H9 (cell line): Measurements from ENCODE around the gene POU2AF1. TPM values are rescaled to one million over a fixed set of nuclear protein-coding genes. Genes with fewer than 3 reads are reported as not detected.
"Not testable (repeated sequence)": the region's sequence is repeated elsewhere in the genome, so short reads cannot be mapped to it uniquely, and the experiment has no call there.

Source experiments
- DNase-seq: peaks from one replicate; pipeline ENCODE4 v3.0.0-alpha.2; 2017
- H2AFZ ChIP-seq: one replicate; pipeline ENCODE4 v1.6.1; 2013; ENCODE audit warnings: mild to moderate bottlenecking, low read length, control low read depth, moderate library complexity
- H2AK5ac ChIP-seq: 2 replicates; pipeline ENCODE4 v1.6.1; 2013; ENCODE audit warnings: low read length, control low read depth, mixed read lengths; ENCODE audit not compliant: insufficient read length
- H2BK120ac ChIP-seq: one replicate; pipeline ENCODE4 v1.6.1; 2013; ENCODE audit warnings: low read depth, mild to moderate bottlenecking, low read length, control low read depth, inconsistent platforms; ENCODE audit not compliant: poor library complexity, severe bottlenecking
- H2BK12ac ChIP-seq: 2 replicates; pipeline ENCODE4 v1.6.1; 2013; ENCODE audit warnings: low read length, control low read depth, mixed read lengths, low read depth; ENCODE audit not compliant: insufficient read length
- H2BK15ac ChIP-seq: 2 replicates; pipeline ENCODE4 v1.6.1; 2013; ENCODE audit warnings: low read depth, low read length, control low read depth
- H2BK20ac ChIP-seq: one replicate; pipeline ENCODE4 v1.6.1; 2013; ENCODE audit warnings: low read depth, mild to moderate bottlenecking, low read length, control low read depth, inconsistent platforms; ENCODE audit not compliant: poor library complexity, severe bottlenecking
- H2BK5ac ChIP-seq: 2 replicates; pipeline ENCODE4 v1.6.1; 2013; ENCODE audit warnings: low read length, control low read depth, mixed read lengths; ENCODE audit not compliant: insufficient read length
- H3K14ac ChIP-seq: 2 replicates; pipeline ENCODE4 v1.6.1; 2013; ENCODE audit warnings: low read length, control low read depth; ENCODE audit not compliant: insufficient read depth
- H3K18ac ChIP-seq: 2 replicates; pipeline ENCODE4 v1.6.1; 2013; ENCODE audit warnings: low read depth, mild to moderate bottlenecking, mixed read lengths, low read length, control low read depth; ENCODE audit not compliant: insufficient read length
- H3K23ac ChIP-seq: 2 replicates; pipeline ENCODE4 v1.6.1; 2013; ENCODE audit warnings: low read length, control low read depth, mixed read lengths, low read depth; ENCODE audit not compliant: insufficient read length
- H3K23me2 ChIP-seq: 2 replicates; pipeline ENCODE4 v1.6.1; 2013; ENCODE audit warnings: low read depth, mild to moderate bottlenecking, mixed read lengths, low read length, control low read depth; ENCODE audit not compliant: insufficient read length, poor library complexity, severe bottlenecking
- H3K27ac ChIP-seq: 2 replicates; pipeline ENCODE4 v1.5.1; 2013; ENCODE audit warnings: low read length, control low read depth, mixed read lengths, low read depth; ENCODE audit not compliant: insufficient read length
- H3K27me3 ChIP-seq: 2 replicates; pipeline ENCODE4 v1.6.1; 2013; ENCODE audit warnings: low read length, control low read depth, inconsistent platforms; ENCODE audit not compliant: insufficient read depth
- H3K4ac ChIP-seq: 2 replicates; pipeline ENCODE4 v1.6.1; 2013; ENCODE audit warnings: low read depth, mild to moderate bottlenecking, control low read depth, inconsistent platforms, low read length, moderate library complexity
- H3K4me1 ChIP-seq: 2 replicates; pipeline ENCODE4 v1.6.1; 2013; ENCODE audit warnings: low read length, control low read depth, inconsistent platforms; ENCODE audit not compliant: insufficient read depth
- H3K4me2 ChIP-seq: 2 replicates; pipeline ENCODE4 v1.6.1; 2013; ENCODE audit warnings: low read length, control low read depth, mixed read lengths; ENCODE audit not compliant: insufficient read length, insufficient read depth
- H3K56ac ChIP-seq: 2 replicates; pipeline ENCODE4 v1.6.1; 2013; ENCODE audit warnings: low read depth, mild to moderate bottlenecking, mixed read lengths, low read length, control low read depth; ENCODE audit not compliant: insufficient read length
- H3K79me1 ChIP-seq: 2 replicates; pipeline ENCODE4 v1.6.1; 2013; ENCODE audit warnings: low read depth, mild to moderate bottlenecking, moderate library complexity, low read length, control low read depth, inconsistent platforms; ENCODE audit not compliant: insufficient read depth, poor library complexity, severe bottlenecking
- H3K79me2 ChIP-seq: 2 replicates; pipeline ENCODE4 v1.6.1; 2013; ENCODE audit warnings: low read length, control low read depth, inconsistent platforms; ENCODE audit not compliant: insufficient read depth
- H3K9ac ChIP-seq: 2 replicates; pipeline ENCODE4 v1.6.1; 2013; ENCODE audit warnings: low read length, control low read depth, mixed read lengths; ENCODE audit not compliant: insufficient read length; ENCODE audit errors: extremely low read depth
- H3K9me3 ChIP-seq: one replicate; pipeline ENCODE4 v1.6.1; 2013; ENCODE audit warnings: low read depth, low read length, inconsistent platforms; ENCODE audit not compliant: control insufficient read depth
- H3T11ph ChIP-seq: one replicate; pipeline ENCODE4 v1.6.1; 2013; ENCODE audit warnings: mild to moderate bottlenecking, low read length, control low read depth, inconsistent platforms
- H4K20me1 ChIP-seq: one replicate; pipeline ENCODE4 v1.6.1; 2013; ENCODE audit not compliant: control insufficient read depth, insufficient read length, insufficient read depth
- H4K5ac ChIP-seq: 2 replicates; pipeline ENCODE4 v1.6.1; 2013; ENCODE audit warnings: low read depth, mild to moderate bottlenecking, mixed read lengths, low read length, control low read depth; ENCODE audit not compliant: insufficient read length
- H4K8ac ChIP-seq: replicated peaks from 2 replicates; pipeline ENCODE4 v1.6.1; 2013; ENCODE audit warnings: low read length, control low read depth, mixed read lengths, low read depth; ENCODE audit not compliant: insufficient read length
- H4K91ac ChIP-seq: 2 replicates; pipeline ENCODE4 v1.6.1; 2013; ENCODE audit warnings: low read depth, mild to moderate bottlenecking, moderate library complexity, mixed read lengths, low read length, control low read depth; ENCODE audit not compliant: insufficient read length
- H3K27ac Mint-ChIP-seq, 3 experiments: 2 replicates in 2 of 3; 3 replicates in 1 of 3; pipeline ENCODE4 v1.8.0; 2020 to 2021; ENCODE audit warnings: mixed read lengths in 3 of 3, mild to moderate bottlenecking in 1 of 3, moderate library complexity in 1 of 3
- H3K27me3 Mint-ChIP-seq: 2 replicates; pipeline ENCODE4 v1.8.0; 2021; ENCODE audit warnings: low read depth, mild to moderate bottlenecking, moderate library complexity, mixed read lengths
- H3K36me3 Mint-ChIP-seq, 3 experiments: 2 replicates in 2 of 3; 3 replicates in 1 of 3; pipeline ENCODE4 v1.8.0; 2020 to 2021; ENCODE audit warnings: low read depth in 3 of 3, mixed read lengths in 3 of 3; ENCODE audit not compliant: insufficient read depth in 1 of 3
- H3K4me1 Mint-ChIP-seq, 2 experiments: 2 replicates each; pipeline ENCODE4 v1.8.0; 2020; ENCODE audit warnings: mixed read lengths in 2 of 2
- H3K4me3 Mint-ChIP-seq, 2 experiments: 2 replicates in 1 of 2; 3 replicates in 1 of 2; pipeline ENCODE4 v1.8.0; 2020 to 2021; ENCODE audit warnings: mild to moderate bottlenecking in 2 of 2, mixed read lengths in 2 of 2, moderate library complexity in 1 of 2
- H3K9me3 Mint-ChIP-seq, 2 experiments: 2 replicates in 1 of 2; 3 replicates in 1 of 2; pipeline ENCODE4 v1.8.0; 2020; ENCODE audit warnings: mild to moderate bottlenecking in 2 of 2, mixed read lengths in 2 of 2, moderate library complexity in 1 of 2
- CTCF ChIP-seq: fragments of 200-600 bp; sonication (generic); conservative IDR thresholded peaks from 3 replicates; pipeline ENCODE4 v1.8.0; 2021; ENCODE audit warnings: antibody characterized with exemption, mild to moderate bottlenecking
- WGBS: extraction: QIAGEN DNeasy Blood & Tissue Kit; methylation state at CpG from one replicate; pipeline ENCODE4 v1.1.7; 2013; ENCODE audit warnings: missing lambda C conversion rate, low lambda C conversion rate, mixed read lengths; ENCODE audit not compliant: insufficient read length; ENCODE audit errors: extremely low coverage; 5-methylcytosine and 5-hydroxymethylcytosine counted together
- total RNA-seq: library from RNA; stranded (reverse); gene quantifications from 2 replicates; pipeline ENCODE4 v1.2.1, GENCODE V29; 2021

Gene POU2AF1
- total RNA-seq, 1 experiment from 2014 or later, result not detected

GRCh38 chr11:111320728-111321568 is 58.1 kb downstream of the POU2AF1 start:
- Histone ChIP-seq H3K23me2 (no peaks in the 10 kb centered on the region), H2BK120ac (no peak overlapping the region), H4K91ac (no peak overlapping the region), H3K9me3 (no peaks in the 10 kb centered on the region), H3K9ac (no peak overlapping the region), H3K4ac (no peak overlapping the region), H4K20me1 (no peaks in the 10 kb centered on the region), H4K5ac (no peak overlapping the region), H2BK20ac (no peak overlapping the region), H2BK5ac (no peak overlapping the region), H3K4me1 (no peaks in the 10 kb centered on the region), H2AFZ (no peak overlapping the region), H3K79me1 (no peaks in the 10 kb centered on the region), H2BK12ac (no peak overlapping the region), H3K23ac (no peak overlapping the region), H3T11ph (no peak overlapping the region), H3K4me2 (no peak overlapping the region), H3K27me3 (no peaks in the 10 kb centered on the region), H3K79me2 (no peaks in the 10 kb centered on the region), H3K27ac (no peak overlapping the region), H4K8ac (no peak overlapping the region), H2BK15ac (no peak overlapping the region), H2AK5ac (no peak overlapping the region), H3K14ac (no peak overlapping the region; the same call in 1 of the 2 replicates), H3K56ac (no peak overlapping the region), H3K18ac (no peak overlapping the region)
- no CpG with 5 or more reads among the region's 5 CpGs for WGBS
- H3K27ac Mint-ChIP-seq, result 0 out of 7 replicates have a peak overlapping the region, but pooled peaks of 1 of the 3 experiments have one; percentile 46
- peaks cover 2% of the 10 kb centered on the region; the same call in 1 of the 2 replicates for H3K27me3 Mint-ChIP-seq
- H3K4me1 Mint-ChIP-seq, result peaks cover 3 to 5% of the 10 kb centered on the region in 2 experiments; a peak in 3 of 4 replicates
- H3K9me3 Mint-ChIP-seq, result no peaks in the 10 kb centered on the region; a peak in 1 of 5 replicates
- no peak for TF ChIP-seq CTCF
- H3K4me3 Mint-ChIP-seq, result no peak overlapping the region
- no peak for DNase-seq
- no peaks in the 10 kb centered on the region for H3K36me3 Mint-ChIP-seq

GRCh38 chr11:111320199-111320598 is 58.9 kb downstream of the POU2AF1 start:
- not testable (repeated sequence) for H2AK5ac ChIP-seq, H3K4me3 Mint-ChIP-seq, H2BK120ac ChIP-seq, H4K20me1 ChIP-seq, H3K18ac ChIP-seq, H3K23ac ChIP-seq, H3K27ac Mint-ChIP-seq, H3K23me2 ChIP-seq, H2BK15ac ChIP-seq, H3K27me3 Mint-ChIP-seq, H3K9me3 Mint-ChIP-seq, H3K9me3 ChIP-seq, H3K36me3 Mint-ChIP-seq, H3T11ph ChIP-seq, H2AFZ ChIP-seq, H3K56ac ChIP-seq, H4K5ac ChIP-seq, H3K79me2 ChIP-seq, H3K4me1 ChIP-seq, H3K4me2 ChIP-seq, H2BK20ac ChIP-seq, H3K14ac ChIP-seq, H2BK5ac ChIP-seq, DNase-seq, H3K27ac ChIP-seq, H3K27me3 ChIP-seq, H3K4me1 Mint-ChIP-seq, H4K8ac ChIP-seq, H3K4ac ChIP-seq, H3K79me1 ChIP-seq, H2BK12ac ChIP-seq, H4K91ac ChIP-seq, H3K9ac ChIP-seq
- WGBS, result no CpG with 5 or more reads among the region's 6 CpGs
